GM21447 (cell line): ENCODE measurements around the gene CBX7.
A peak's percentile ranks its signal among the peaks of the same experiment; 100 is the strongest.

ENCODE experiments used
- ATAC-seq: cut with Tn5 transposase; IDR thresholded peaks from one replicate; pipeline ENCODE4 v1.9.1; 2021; ENCODE audit not compliant: unreplicated experiment

The CBX7 gene

GRCh38 chr22:39128508-39128907, 24.0 kb downstream of the CBX7 start:
- no peak for ATAC-seq

- ATAC-seq, result no peak
Measured at GRCh38 chr22:39125622-39126021, 26.9 kb downstream of the CBX7 start.

DNA sequence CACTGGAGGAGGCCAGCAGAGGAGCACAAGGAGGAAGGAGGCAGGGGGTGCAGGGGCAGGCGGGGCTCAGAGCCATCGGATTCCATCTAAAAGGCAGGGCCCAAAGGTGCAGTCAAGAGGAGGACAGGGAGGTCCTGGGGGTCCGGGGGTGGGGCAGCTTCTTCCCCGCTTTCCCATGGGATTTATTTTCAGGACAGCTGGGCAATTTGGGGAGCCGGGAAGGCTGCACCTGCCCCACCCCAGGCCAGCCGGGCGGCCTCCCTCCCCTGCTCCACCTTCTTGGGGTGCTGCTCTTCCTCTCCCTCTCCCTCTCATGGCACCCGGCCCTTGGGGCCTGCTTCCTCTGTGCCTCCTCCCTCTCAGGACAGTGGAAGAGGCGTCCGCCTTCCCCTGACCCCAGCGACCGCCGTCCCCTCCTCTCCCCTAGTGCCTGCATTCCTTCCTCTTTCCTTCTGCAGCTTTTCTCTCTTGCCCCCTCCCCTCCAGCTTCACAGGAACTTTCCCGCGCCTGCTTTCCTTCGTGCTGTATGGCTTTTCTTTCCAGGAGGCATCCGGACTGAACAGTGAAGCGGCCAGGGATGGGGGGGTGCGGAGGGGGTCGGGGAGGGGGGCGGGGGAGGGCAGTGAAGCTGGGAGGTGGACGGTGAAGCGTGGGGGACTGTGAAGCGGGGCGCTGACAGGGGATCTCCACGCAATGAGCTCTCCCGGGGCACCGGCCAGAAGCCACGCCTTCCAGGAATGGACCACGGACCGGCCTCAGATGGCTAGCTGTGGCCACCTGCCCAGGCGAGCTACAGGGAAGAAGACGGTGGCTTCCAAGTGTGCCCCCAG, 28.5 kb downstream of the CBX7 start:
- no peak for ATAC-seq

GRCh38 chr22:39122772-39123470, 29.6 kb downstream of the CBX7 start:
- ATAC-seq, result no peak

- ATAC-seq, result no peak
Measured at GRCh38 chr22:39120983-39121382, 31.5 kb downstream of the CBX7 start.

- peak; percentile 40 for ATAC-seq
Measured at GRCh38 chr22:39117585-39118191, 34.8 kb downstream of the CBX7 start.

GRCh38 chr22:39115977-39116621, 36.4 kb downstream of the CBX7 start:
- ATAC-seq, result no peak

- ATAC-seq, result no peak
Measured at GRCh38 chr22:39115570-39115969, 36.9 kb downstream of the CBX7 start.

GRCh38 chr22:39114112-39114511, 38.4 kb downstream of the CBX7 start:
- no peak for ATAC-seq

- no peak for ATAC-seq
Measured at GRCh38 chr22:39110631-39111561, 41.6 kb downstream of the CBX7 start.

DNA sequence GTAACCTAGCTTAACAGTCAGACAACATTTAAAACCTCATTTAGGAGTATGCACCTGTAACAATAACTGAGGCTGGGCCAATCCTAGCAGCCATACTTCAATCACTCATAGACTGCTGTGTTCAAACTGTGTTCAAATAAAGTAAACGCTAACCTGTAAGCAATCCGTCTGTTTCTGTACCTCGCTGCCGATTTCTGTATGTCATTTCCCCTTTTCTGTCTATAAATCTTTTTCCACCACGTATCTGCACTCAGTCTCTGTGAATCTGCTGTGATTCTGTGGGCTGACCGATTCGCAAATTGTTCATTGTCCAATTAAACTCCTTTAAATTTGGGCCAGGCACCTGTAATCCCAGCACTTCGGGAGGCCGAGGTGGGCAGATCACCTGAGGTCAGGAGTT, 43.1 kb downstream of the CBX7 start:
- ATAC-seq, result no peak

DNA sequence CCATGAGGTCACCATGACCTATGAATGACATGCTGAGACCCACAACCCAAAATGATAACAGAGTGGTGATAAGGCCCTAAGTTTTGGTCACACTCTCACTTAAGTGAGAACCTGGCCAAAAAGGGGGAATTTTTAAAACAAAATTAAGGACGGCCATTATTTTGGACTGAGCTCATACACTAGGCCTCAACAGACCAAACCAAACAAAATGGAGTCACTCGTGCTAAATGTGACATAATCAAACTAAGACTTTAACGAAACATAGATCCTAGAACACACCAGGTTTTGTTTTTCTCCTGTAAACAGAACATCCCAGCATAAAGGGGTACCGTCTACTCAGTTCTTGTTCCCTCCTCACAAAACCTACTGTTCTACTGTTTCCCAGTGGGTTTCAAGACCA, 44.0 kb downstream of the CBX7 start:
- no peak for ATAC-seq

DNA sequence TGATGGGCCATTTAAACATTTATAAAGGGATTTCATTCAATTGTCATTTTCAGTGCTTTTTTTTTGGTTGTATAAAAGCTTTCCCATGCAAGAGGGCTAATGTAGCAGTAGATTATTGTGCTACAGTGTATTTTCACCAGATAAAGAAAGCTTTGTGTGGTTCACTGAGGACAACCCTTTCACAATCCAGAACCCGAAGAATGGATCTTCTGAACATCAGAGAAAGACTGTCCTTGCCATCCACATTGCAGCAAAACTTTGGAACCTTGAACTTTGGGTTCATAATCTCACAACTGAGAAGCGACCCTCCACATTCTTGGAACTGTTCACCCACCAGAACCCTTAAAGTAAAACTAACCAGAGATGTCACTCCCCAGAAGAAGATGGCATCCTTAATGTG, 46.2 kb downstream of the CBX7 start:
- ATAC-seq, result no peak

DNA sequence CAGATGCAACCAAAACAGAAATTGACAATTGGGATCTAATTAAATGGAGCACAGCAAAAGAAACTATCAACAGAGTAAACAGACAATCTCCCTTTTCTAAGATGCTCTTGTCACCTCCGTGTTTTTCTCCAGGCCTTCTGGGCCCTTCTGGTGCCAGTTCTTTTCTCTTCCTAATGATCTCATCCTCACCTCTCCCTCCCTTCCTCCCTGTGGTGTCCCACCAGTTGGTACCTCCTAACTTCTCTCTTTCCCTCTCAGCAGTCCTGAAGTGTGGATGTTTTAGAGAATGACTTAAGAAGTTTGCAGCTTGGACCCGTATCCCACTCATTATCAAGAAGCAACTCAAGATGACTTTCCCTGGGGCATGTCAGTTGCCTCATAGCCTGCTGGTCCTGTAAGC, 49.0 kb downstream of the CBX7 start:
- ATAC-seq, result no peak

DNA sequence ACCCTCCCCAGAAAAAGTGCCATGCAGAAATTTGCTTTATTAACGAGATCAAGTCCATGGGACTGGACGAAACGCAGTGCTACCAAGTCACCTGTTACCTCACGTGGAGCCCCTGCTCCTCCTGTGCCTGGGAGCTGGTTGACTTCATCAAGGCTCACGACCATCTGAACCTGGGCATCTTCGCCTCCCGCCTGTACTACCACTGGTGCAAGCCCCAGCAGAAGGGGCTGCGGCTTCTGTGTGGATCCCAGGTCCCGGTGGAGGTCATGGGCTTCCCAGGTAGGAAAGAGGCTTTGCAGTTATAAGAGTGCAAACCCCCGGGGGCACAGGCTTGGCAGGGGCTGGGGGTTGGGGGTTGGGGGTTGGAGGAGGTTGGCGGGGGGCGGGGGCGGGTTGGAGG, 51.3 kb downstream of the CBX7 start:
- no peak for ATAC-seq

DNA sequence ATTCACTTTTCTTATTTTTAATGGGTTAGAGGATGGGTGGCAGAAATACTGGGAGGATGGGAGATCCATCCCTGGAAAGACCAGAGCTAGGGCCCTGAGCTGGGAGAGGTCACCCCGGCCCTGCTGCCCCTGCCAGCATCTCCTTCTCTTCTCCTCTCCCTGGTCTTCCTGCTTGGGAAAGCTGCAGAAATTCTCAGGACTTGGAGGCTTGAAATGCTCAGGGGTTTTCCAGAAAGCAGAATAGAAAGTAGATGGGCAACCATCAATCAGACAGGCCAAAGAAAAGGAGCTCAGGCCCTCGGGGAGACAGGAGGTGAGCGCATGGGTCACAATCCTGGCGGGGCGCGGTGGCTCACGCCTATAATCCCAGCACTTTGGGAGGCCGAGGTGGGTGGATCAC, 53.9 kb downstream of the CBX7 start:
- ATAC-seq, result no peak

GRCh38 chr22:39098026-39098425, 54.5 kb downstream of the CBX7 start:
- ATAC-seq, result no peak

GRCh38 chr22:39097098-39098020, 55.1 kb downstream of the CBX7 start, which contains the start of gene APOBEC3H:
Gene APOBEC3H, plus strand, starts transcription at chr22:39097244. Its CDS starts 3,035 bp downstream, at chr22:39100279.
- ATAC-seq, result no peak

DNA sequence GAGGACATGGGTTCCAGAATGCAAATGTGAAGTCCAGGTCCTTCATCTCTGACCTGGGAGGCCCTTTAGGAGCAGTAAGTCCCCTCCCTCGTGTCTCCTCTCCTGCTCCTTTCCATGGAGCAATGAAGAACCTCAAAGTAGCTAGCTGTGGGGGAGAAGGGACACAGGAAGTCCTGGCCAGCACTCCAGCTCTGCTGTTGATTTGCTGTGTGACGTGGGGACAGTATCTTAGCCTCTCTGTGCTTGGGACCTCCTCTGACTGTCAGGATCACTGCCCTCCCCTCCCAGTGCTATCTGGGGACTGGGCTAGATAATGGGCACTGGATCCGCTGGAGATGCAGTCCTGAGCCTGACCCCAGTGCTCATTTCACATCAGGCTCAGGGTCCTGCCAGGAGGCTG, 56.5 kb downstream of the CBX7 start:
- no peak for ATAC-seq
